A673 (cell line): ENCODE data around the gene HPCA. TPM values are rescaled to one million over a fixed set of nuclear protein-coding genes. Genes with fewer than 3 reads are reported as not detected.

Experiments
- BruUV-seq: library from RNA; stranded (reverse); fragments of 400-500 nt; replicated peaks from 2 replicates; lab custom pipeline; 2021; lab: Mats Ljungman, UMichigan
- CTCF ChIA-PET: fragments of 300-600 bp; sonication (Branson Sonifier 250); formaldehyde crosslinking; loops from one replicate; lab custom pipeline; 2022; ENCODE audit warnings: antibody characterized with exemption; lab: Charles Lee
- POLR2A ChIA-PET: fragments of 300-600 bp; sonication (Branson Sonifier 250); formaldehyde crosslinking; loops from one replicate; lab custom pipeline; 2022; ENCODE audit warnings: antibody characterized with exemption; ENCODE audit not compliant: low non-redundant PET; lab: Charles Lee
- DNase-seq: peaks from one replicate; pipeline ENCODE4 v3.0.0-alpha.2; 2015; ENCODE audit warnings: low spot score
- H3K27ac ChIP-seq: fragments of 200-600 bp; sonication (generic); 2 replicates; pipeline ENCODE4 v1.5.1; 2016; ENCODE audit warnings: mixed run types, low read depth, mild to moderate bottlenecking, mixed read lengths, antibody characterized with exemption, low read length; ENCODE audit not compliant: poor library complexity, severe bottlenecking
- H3K27me3 ChIP-seq: fragments of 200-600 bp; sonication (generic); replicated peaks from 2 replicates; pipeline ENCODE4 v1.6.1; 2017; ENCODE audit warnings: mixed run types, low read depth, mild to moderate bottlenecking, mixed read lengths, antibody characterized with exemption, low read length; ENCODE audit not compliant: insufficient read depth, poor library complexity
- H3K36me3 ChIP-seq: fragments of 200-600 bp; sonication (generic); 2 replicates; pipeline ENCODE4 v1.6.1; 2016; ENCODE audit warnings: mixed run types, mild to moderate bottlenecking, mixed read lengths, antibody characterized with exemption, low read length; ENCODE audit not compliant: insufficient read depth, poor library complexity, severe bottlenecking
- H3K4me1 ChIP-seq: fragments of 200-600 bp; sonication (generic); 2 replicates; pipeline ENCODE4 v1.6.1; 2017; ENCODE audit warnings: mixed run types, mild to moderate bottlenecking, mixed read lengths, antibody characterized with exemption, low read length; ENCODE audit not compliant: insufficient read depth, poor library complexity, severe bottlenecking
- H3K4me3 ChIP-seq: fragments of 200-600 bp; sonication (generic); 2 replicates; pipeline ENCODE4 v1.5.1; 2016; ENCODE audit warnings: low read depth, mixed run types, mild to moderate bottlenecking, mixed read lengths, low read length; ENCODE audit not compliant: poor library complexity, severe bottlenecking
- H3K9me3 ChIP-seq: fragments of 200-600 bp; sonication (generic); 2 replicates; pipeline ENCODE4 v1.6.1; 2016; ENCODE audit warnings: mixed run types, low read depth, mild to moderate bottlenecking, mixed read lengths, antibody characterized with exemption, low read length; ENCODE audit not compliant: poor library complexity, severe bottlenecking
- CTCF ChIP-seq: fragments of 300-800, 200-600 bp; sonication (generic); conservative IDR thresholded peaks from 2 replicates; pipeline ENCODE4 v1.5.1; 2017; ENCODE audit warnings: low read depth, mild to moderate bottlenecking, antibody characterized with exemption, low read length, moderate library complexity, mixed read lengths
- EZH2 ChIP-seq: fragments of 200-600 bp; sonication (generic); IDR thresholded peaks from 2 replicates; pipeline ENCODE4 v1.6.1; 2017; ENCODE audit warnings: borderline replicate concordance, low read depth, mild to moderate bottlenecking, mixed read lengths, antibody characterized with exemption, low read length; ENCODE audit not compliant: poor library complexity, severe bottlenecking
- intact Hi-C: fragments of 100-400 bp; cut with micrococcal nuclease; formaldehyde crosslinking; loops from one replicate; pipeline ENCODE4 v1.10.0; 2022; ENCODE audit not compliant: unreplicated experiment
- total RNA-seq: library from RNA; stranded (reverse); gene quantifications from 2 replicates; pipeline ENCODE4 v1.2.3, GENCODE V29; 2021

HPCA gene
- total RNA-seq, 1 experiment from 2014 or later, result 0.69 TPM

DNA sequence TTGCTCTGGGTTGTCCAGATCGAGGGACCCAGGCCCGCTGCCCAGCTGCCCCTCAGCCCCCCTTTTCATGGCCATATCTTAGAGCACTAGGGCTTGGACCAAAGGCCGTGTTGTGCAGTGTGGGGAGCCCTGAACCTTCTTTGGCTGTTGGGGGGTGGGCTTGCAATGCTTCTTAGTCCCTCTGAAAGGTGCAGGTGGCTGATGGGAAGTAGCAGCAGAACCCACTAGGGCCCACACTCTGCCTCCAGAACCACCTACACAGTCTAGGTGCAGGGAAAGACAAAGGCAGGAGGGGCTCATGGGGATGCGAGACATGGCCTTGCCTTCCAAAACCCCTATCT, 2.3 kb upstream of the HPCA start:
- H3K36me3 ChIP-seq, result no peaks in the 10 kb centered on the region
- ChIA-PET CTCF (no interaction called here), POLR2A (no interaction called here)
- no peaks in the 10 kb centered on the region for H3K9me3 ChIP-seq
- H3K27me3 ChIP-seq, result peaks cover 11% of the 10 kb centered on the region
- no peak overlapping the region for H3K4me3 ChIP-seq
- DNase-seq, result no peak
- peaks cover 4% of the 10 kb centered on the region for H3K4me1 ChIP-seq
- BruUV-seq, result no TSS peak
- no peak overlapping the region for H3K27ac ChIP-seq
- intact Hi-C loops, result no loop called here
- no peak for TF ChIP-seq EZH2
- no peak for TF ChIP-seq CTCF

DNA sequence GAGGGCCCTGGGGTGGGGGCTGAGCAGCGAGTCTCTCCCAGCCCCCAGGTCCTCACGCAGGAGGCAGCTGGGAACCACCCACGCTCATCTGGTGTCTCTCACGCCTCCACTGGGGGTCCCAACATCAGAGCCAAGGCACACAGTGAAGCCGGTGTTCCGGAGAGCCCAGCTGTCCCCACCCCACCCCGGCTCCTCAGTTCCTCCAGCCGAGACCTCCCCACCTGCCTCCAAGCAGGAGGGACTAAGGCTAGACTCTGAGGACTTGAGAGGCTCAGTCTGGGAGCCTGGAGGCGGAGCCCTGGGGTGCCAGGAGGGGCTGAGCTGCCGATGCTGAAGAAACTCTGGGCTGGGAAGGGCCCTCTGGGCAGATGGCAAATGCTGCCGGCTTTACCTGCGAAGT, 1.6 kb upstream of the HPCA start:
- Histone ChIP-seq H3K27ac (no peak overlapping the region), H3K4me1 (peaks cover 4% of the 10 kb centered on the region), H3K27me3 (peaks cover 11% of the 10 kb centered on the region), H3K9me3 (no peaks in the 10 kb centered on the region), H3K4me3 (no peak overlapping the region), H3K36me3 (no peaks in the 10 kb centered on the region)
- ChIA-PET CTCF (no interaction called here), POLR2A (no interaction called here)
- no peak for DNase-seq
- BruUV-seq, result no TSS peak
- intact Hi-C loops, result no loop called here
- TF ChIP-seq CTCF (no peak), EZH2 (no peak)

DNA sequence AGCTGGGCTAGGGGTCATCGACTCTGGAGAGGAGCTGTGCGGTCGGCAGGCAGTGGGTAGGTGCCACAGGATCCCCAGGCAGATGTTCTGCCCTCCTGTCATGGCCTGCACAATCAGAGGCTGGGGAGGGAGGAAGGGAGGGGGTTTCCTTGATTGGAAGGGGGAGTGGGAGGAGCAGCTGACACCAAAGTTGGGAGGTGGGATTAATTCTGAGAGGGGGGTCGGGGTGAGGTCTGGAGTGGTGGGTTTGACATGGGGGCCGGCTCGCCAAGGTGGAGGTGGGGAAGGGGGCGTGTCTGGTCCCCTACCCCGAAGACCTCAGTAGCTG, 651 bp upstream of the HPCA start:
- intact Hi-C loops, result no loop called here
- Histone ChIP-seq H3K36me3 (no peaks in the 10 kb centered on the region), H3K4me3 (no peak overlapping the region), H3K4me1 (peaks cover 4% of the 10 kb centered on the region), H3K27me3 (peaks cover 11% of the 10 kb centered on the region), H3K27ac (no peak overlapping the region), H3K9me3 (no peaks in the 10 kb centered on the region)
- ChIA-PET CTCF (no interaction called here), POLR2A (no interaction called here)
- DNase-seq, result no peak
- no TSS peak for BruUV-seq
- TF ChIP-seq CTCF (no peak), EZH2 (no peak)
